Large intestine (tissue), 3 donors: ENCODE results near the gene TBC1D22A. TPM values are rescaled to one million over a fixed set of nuclear protein-coding genes. Genes with fewer than 3 reads are reported as not detected.
"Not testable (repeated sequence)": the region's sequence is repeated elsewhere in the genome, so short reads cannot be mapped to it uniquely, and the experiment has no call there.

ENCODE experiments used
- DNase-seq, 2 donors: peaks; one replicate each; pipeline versions ENCODE4 v3.0.0 to v3.0.0-alpha.2; 2013
- H3K27ac ChIP-seq: one replicate; pipeline ENCODE4 v1.5.1; 2013; ENCODE audit warnings: low read length
- H3K27me3 ChIP-seq: 2 replicates; pipeline ENCODE4 v1.6.1; 2013; ENCODE audit warnings: low read length; ENCODE audit not compliant: control insufficient read depth, insufficient read depth
- H3K36me3 ChIP-seq: 2 replicates; pipeline ENCODE4 v1.6.1; 2013; ENCODE audit warnings: low read length; ENCODE audit not compliant: control insufficient read depth, insufficient read depth
- H3K4me1 ChIP-seq: one replicate; pipeline ENCODE4 v1.6.1; 2013; ENCODE audit warnings: low read length; ENCODE audit not compliant: control insufficient read depth, insufficient read depth
- H3K4me3 ChIP-seq: one replicate; pipeline ENCODE4 v1.5.1; 2013; ENCODE audit warnings: low read length
- H3K9me3 ChIP-seq: one replicate; pipeline ENCODE4 v1.6.1; 2013; ENCODE audit warnings: mild to moderate bottlenecking, low read depth, low read length, moderate library complexity; ENCODE audit not compliant: control insufficient read depth
- WGBS: methylation state at CpG from one replicate; pipeline ENCODE4 v1.1.5; 2013; ENCODE audit warnings: low lambda C conversion rate; ENCODE audit not compliant: insufficient coverage; 5-methylcytosine and 5-hydroxymethylcytosine counted together
- polyA plus RNA-seq: library from polyadenylated mRNA; unstranded; fragments of 120-200 nt; gene quantifications from one replicate; pipeline ENCODE4 v1.2.1, GENCODE V29; 2013

TBC1D22A gene
- polyA plus RNA-seq, 1 donor = 21.5 TPM

DNA sequence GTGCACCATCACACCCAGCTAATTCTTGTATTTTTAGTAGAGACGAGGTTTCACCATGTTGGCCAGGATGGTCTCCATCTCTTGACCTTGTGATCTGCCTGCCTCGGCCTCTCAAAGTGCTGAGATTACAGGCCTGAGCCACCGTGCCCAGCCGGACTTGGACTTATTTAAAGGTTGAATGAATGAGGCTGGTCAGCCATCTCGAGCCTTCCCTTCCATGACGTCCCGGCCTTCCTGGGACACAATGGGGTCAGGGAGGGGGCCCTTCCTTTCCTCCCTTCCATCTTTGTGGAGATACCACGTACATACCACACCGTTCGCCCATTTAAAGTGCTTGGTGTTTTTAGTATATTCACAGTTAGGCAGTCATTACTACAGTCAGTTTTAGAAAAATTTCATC is 19.8 kb downstream of the TBC1D22A start:
- not testable (repeated sequence) for H3K9me3 ChIP-seq, H3K27me3 ChIP-seq, H3K4me1 ChIP-seq, H3K4me3 ChIP-seq, H3K36me3 ChIP-seq, H3K27ac ChIP-seq, DNase-seq
- WGBS = no CpG with 5 or more reads among the region's 10 CpGs

DNA sequence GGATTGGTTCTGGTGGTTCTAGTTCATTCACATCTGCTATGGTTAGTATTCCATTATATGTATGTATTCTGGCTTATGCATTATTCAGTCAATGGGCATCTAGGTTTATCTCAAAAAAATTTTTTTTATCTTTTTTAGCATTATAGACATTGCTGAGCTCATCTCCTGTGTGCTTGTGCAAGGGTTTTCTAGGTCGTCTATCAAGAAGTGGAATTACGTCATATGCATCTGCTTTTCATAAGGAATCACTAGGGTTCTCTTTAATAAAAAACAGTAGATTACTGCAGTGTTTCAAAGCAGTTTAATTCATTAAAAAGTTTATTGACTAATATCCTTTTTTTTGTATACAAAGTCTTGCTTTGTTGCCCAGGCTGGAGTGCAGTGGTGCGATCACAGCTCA is 21.3 kb downstream of the TBC1D22A start:
- H3K9me3 ChIP-seq = no peaks in the 10 kb centered on the region
- H3K4me3 ChIP-seq = no peak overlapping the region
- peaks cover 3% of the 10 kb centered on the region for H3K36me3 ChIP-seq
- no peak overlapping the region for H3K27ac ChIP-seq
- DNase-seq = no peak
- no peaks in the 10 kb centered on the region for H3K4me1 ChIP-seq
- H3K27me3 ChIP-seq = no peaks in the 10 kb centered on the region
- 80% methylated on average over 1 of the region's 3 CpGs for WGBS

DNA sequence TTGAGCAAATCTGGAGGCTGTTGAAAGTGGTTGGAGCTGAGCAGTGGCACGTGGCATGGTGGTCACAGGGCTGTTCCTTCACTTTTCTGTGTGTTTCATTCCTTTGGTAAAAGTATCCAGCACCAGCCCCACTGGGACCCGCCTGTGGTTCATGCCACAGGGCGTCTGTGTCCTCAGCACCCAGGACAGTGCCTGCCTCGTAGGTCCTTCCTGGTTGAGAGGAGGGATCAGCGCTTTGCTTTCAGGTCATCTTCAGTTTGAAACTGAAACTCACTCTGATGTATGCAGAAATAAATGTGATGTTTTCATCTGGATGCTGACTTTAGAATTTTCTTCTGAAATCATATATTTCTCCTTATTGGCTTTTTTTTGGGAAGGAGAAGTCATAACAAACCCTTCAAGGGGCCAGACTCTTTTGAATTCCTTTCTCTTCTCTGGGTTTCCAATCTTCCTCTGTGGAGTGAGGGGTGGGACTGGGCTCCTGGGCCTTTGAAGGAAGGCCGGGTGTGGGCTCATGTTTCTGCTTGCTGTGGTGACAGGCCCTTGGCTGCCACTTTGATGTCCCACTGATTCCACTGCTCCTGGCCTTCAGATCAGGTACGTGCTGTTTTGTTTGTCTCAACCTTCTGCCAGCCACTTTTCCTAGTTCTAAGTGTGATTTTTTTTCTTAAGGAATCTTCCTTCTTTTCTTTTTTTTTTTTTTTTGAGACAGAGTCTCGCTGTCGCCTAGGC is 26.2 kb downstream of the TBC1D22A start:
- Histone ChIP-seq H3K36me3 (peaks cover 14% of the 10 kb centered on the region), H3K27ac (no peak overlapping the region), H3K4me3 (no peak overlapping the region), H3K9me3 (no peaks in the 10 kb centered on the region), H3K4me1 (no peaks in the 10 kb centered on the region), H3K27me3 (no peaks in the 10 kb centered on the region)
- DNase-seq = no peak
- WGBS = 89% methylated on average over 3 of the region's 9 CpGs

DNA sequence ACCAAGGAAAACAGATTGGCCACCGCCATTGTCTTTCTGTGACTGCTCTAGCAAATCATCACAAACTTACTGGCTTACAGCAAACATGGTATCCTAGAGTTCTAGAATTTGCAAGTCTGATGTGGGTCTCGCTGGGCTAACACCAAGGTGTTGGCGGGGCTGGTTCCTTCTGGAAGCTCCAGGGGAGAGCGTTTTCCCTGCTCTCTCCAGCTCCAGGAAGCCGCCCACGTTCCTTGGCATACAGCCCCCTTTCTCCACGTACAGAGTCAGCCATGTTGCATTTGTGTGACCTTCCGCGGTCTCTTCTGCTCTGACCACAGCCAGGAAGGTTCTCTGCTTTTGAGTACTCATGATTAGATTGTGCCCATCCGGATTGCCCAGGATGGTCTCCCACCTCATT is 27.5 kb downstream of the TBC1D22A start:
- Histone ChIP-seq H3K27ac (no peak overlapping the region), H3K4me3 (no peak overlapping the region), H3K27me3 (no peaks in the 10 kb centered on the region), H3K4me1 (no peaks in the 10 kb centered on the region), H3K36me3 (peaks cover 28% of the 10 kb centered on the region), H3K9me3 (no peaks in the 10 kb centered on the region)
- WGBS = no CpG with 5 or more reads among the region's 10 CpGs
- no peak for DNase-seq

DNA sequence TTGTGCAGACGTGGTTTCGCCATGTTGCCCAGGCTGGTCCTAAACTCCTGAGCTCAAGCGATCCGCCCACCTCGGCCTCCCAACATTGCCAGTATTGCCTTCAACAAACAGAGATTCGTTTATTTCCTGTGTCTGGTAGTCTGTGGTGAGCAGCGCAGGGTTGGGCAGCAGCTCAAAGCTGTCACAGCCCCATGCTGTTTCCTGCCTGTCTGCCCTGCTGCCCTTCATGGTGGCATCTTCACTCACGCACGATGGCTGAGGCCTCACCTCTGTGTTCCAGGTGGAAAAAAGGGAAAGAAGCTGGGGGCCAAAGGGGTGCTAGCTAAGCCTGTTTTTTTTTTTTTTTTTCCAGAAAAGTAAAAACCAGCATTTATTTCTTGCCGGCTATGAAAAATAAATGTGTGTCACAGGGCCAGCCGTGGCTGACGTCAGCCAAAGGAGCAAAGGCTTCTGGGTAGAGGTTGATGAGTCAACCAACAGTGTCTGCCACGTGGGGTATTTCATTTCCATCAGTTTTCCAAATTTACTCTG is 28.8 kb downstream of the TBC1D22A start:
- no peak for DNase-seq
- peaks cover 35% of the 10 kb centered on the region for H3K36me3 ChIP-seq
- H3K4me3 ChIP-seq = no peak overlapping the region
- no peak overlapping the region for H3K27ac ChIP-seq
- H3K27me3 ChIP-seq = no peaks in the 10 kb centered on the region
- H3K4me1 ChIP-seq = no peaks in the 10 kb centered on the region
- WGBS = 80% methylated on average over 1 of the region's 13 CpGs
- no peaks in the 10 kb centered on the region for H3K9me3 ChIP-seq

DNA sequence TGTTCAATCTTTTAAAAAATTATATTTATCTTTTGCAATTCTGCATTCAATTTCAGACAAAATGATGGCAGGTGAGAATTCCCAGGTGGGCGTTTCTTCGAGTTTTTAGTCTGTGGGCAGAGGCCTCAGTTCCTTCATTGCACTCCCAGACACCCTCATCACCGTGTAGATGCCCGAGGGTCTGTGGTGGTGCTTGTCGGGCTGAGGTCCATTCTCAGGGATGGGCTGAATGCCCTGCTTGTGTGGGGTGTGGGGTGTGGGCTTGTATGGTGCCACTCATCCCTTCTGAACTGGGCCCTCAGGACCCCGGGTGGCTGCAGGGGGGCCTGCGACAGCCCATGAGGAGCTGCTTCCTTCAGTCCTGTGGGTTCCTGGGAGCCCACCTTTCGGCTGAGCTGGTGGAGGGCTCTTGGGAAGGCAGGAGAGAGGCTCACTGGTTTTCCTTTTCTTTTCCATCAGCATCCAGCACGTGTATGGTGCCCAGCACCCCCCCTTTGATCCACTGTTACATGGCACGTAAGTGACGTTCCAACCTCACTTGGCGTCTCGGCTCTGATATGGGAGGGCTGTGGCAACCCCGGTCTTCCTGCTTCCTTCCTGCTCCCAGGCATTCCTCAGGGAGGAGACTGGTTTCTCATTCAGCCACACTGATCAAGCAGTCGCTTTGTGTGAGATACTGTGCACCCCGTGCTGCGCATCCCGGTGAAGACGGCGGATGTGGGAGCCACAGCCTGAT is 29.8 kb downstream of the TBC1D22A start:
- Histone ChIP-seq H3K4me3 (no peak overlapping the region), H3K36me3 (peaks cover 36% of the 10 kb centered on the region), H3K27me3 (no peaks in the 10 kb centered on the region), H3K4me1 (no peaks in the 10 kb centered on the region), H3K27ac (no peak overlapping the region), H3K9me3 (no peaks in the 10 kb centered on the region)
- DNase-seq = no peak
- 90% methylated on average over 2 of the region's 20 CpGs for WGBS

DNA sequence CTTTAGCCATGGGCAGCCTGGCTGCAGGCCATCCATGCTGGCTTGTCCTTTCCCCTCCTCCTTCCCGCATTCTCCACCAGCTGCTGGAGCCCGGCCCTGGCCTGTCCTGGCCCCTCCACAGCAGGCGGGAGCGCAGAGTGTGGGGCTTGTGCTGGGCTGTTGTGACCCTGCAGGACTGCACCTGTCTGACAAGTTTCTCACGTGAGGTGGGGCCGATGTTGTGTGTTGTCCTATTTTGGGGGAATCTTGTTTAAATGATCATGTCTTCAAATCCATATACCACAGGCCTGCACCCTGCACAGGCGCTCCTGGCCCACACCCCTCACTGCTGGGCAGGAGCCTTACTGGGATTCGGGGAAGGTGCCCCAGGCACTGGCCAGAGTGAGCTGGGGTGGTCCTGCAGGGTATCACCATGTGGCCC is 30.4 kb downstream of the TBC1D22A start:
- DNase-seq = no peak
- Histone ChIP-seq H3K4me3 (no peak overlapping the region), H3K9me3 (no peaks in the 10 kb centered on the region), H3K27ac (no peak overlapping the region), H3K36me3 (peaks cover 37% of the 10 kb centered on the region), H3K27me3 (no peaks in the 10 kb centered on the region), H3K4me1 (no peaks in the 10 kb centered on the region)
- WGBS = no CpG with 5 or more reads among the region's 8 CpGs

DNA sequence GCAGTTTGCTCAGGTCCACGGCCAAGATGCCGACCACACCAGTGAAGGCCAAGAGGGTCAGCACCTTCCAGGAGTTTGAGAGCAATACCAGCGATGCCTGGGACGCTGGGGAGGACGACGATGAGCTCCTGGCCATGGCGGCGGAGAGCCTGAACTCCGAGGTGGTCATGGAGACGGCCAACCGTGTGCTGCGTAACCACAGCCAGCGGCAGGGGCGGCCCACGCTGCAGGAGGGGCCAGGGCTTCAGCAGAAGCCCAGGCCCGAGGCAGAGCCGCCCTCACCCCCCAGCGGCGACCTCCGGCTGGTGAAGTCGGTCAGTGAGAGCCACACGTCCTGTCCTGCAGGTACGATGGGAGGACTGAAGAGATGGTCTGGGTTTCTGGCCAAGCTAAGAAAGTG is 31.0 kb downstream of the TBC1D22A start:
- no peak for DNase-seq
- H3K27ac ChIP-seq = no peak overlapping the region
- no CpG with 5 or more reads among the region's 23 CpGs for WGBS
- no peaks in the 10 kb centered on the region for H3K9me3 ChIP-seq
- no peaks in the 10 kb centered on the region for H3K4me1 ChIP-seq
- H3K27me3 ChIP-seq = no peaks in the 10 kb centered on the region
- H3K36me3 ChIP-seq = peaks cover 37% of the 10 kb centered on the region
- no peak overlapping the region for H3K4me3 ChIP-seq

DNA sequence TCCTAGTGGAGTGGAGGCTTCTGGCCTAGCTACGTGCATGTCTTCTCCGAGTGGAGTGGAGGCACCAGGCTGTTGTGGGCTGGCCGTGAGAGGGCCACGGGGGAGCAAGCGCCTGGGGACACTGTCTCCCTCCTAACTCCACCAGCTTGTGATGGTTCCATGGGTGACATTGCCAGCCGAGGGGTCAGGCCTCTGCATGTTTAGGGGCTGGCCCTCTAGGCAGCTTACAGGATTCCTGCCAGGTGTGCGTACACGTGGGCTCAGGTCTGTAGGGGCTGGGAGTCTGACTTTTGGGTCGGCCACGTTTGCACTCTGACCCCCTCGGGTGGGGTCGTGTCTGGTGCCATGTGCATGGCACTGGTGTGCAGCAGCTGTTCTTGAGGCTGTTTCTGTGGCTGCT is 31.6 kb downstream of the TBC1D22A start:
- WGBS = no CpG with 5 or more reads among the region's 12 CpGs

DNA sequence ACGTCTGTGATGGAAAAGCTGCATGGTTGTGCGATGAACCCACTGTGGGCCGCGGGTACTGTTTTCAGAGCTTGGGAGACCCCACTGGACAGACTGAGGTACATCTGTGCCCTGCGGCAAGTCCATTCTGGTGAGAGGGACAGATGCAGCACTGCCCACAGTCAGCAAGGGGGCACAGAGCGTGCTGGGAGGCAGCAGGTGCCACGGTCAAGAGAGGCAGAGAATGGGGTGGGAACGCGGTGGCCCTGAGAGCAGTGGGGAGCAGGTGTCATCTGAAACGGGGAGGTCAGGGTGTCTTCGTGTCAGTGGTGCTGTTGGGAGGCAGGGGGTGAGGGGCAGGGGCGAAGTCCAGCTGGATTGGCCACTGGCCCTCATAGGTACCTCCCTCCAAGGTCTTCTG is 32.0 kb downstream of the TBC1D22A start:
- no peaks in the 10 kb centered on the region for H3K9me3 ChIP-seq
- H3K4me1 ChIP-seq = peaks cover 6% of the 10 kb centered on the region
- WGBS = no CpG with 5 or more reads among the region's 12 CpGs
- H3K27me3 ChIP-seq = no peaks in the 10 kb centered on the region
- H3K36me3 ChIP-seq = peaks cover 40% of the 10 kb centered on the region
- H3K27ac ChIP-seq = no peak overlapping the region
- H3K4me3 ChIP-seq = no peak overlapping the region
- DNase-seq = no peak

More for the DNA sequence above, 31.6 kb downstream of the TBC1D22A start:
- DNase-seq = no peak
- Histone ChIP-seq H3K4me1 (peaks cover 4% of the 10 kb centered on the region), H3K36me3 (peaks cover 37% of the 10 kb centered on the region), H3K27ac (no peak overlapping the region), H3K27me3 (no peaks in the 10 kb centered on the region), H3K4me3 (no peak overlapping the region), H3K9me3 (no peaks in the 10 kb centered on the region)
